ENCODE results near the gene VIL1.

- TF ChIP-seq CTCF (IDR thresholded peaks at IDR 0.05; ENCODE audit: low read length): no peak
- no peak for TF ChIP-seq EZH2 (optimal IDR thresholded peaks at IDR 0.05; ENCODE audit: low read depth, low read length)
Observed at GRCh38 chr2:218378053-218378452, 40.9 kb upstream of the VIL1 start.

All from MM.1S (cell line).